Naive thymus-derived CD8-positive, alpha-beta T cell (primary cell): ENCODE measurements around the gene MGRN1. TPM values are rescaled to one million over a fixed set of nuclear protein-coding genes. Genes with fewer than 3 reads are reported as not detected.

Source experiments
- ATAC-seq, 2 donors: fragments of 150-1000 bp; cut with Tn5 transposase in 1 of 2; sonication (Bioruptor Pico), chemical (Tn5 transposase) in 1 of 2; 1 replicate in 1 of 2; 2 replicates in 1 of 2; pipeline ENCODE4 v1.10.0; 2021; ENCODE audit warnings: mild to moderate bottlenecking in 2 of 2, moderate library complexity in 2 of 2
- POLR2A ChIA-PET: fragments of 350-600 bp; sonication (Branson Sonifier 250); formaldehyde crosslinking; loops from one replicate; lab custom pipeline; 2021; ENCODE audit warnings: antibody characterized with exemption; lab: Charles Lee
- DNase-seq, 10 donors: peaks; one replicate each; pipeline versions ENCODE4 v3.0.0 to v3.0.0-alpha.2; 2020 to 2022
- H3K27ac Mint-ChIP-seq, 10 donors: one replicate each; pipeline ENCODE4 v1.8.0; 2020 to 2022; ENCODE audit warnings: mild to moderate bottlenecking in 10 of 10, mixed read lengths in 10 of 10, moderate library complexity in 4 of 10, inconsistent platforms in 1 of 10
- H3K27me3 Mint-ChIP-seq, 5 donors: one replicate each; pipeline ENCODE4 v1.8.0; 2021 to 2022; ENCODE audit warnings: mixed read lengths in 5 of 5
- H3K36me3 Mint-ChIP-seq, 3 donors: one replicate each; pipeline ENCODE4 v1.8.0; 2020 to 2022; ENCODE audit warnings: mixed read lengths in 3 of 3, mild to moderate bottlenecking in 2 of 3, inconsistent platforms in 1 of 3
- H3K4me1 Mint-ChIP-seq, 4 donors: one replicate each; pipeline ENCODE4 v1.8.0; 2021 to 2022; ENCODE audit warnings: mixed read lengths in 4 of 4
- H3K4me3 Mint-ChIP-seq, 10 donors: one replicate each; pipeline ENCODE4 v1.8.0; 2020 to 2022; ENCODE audit warnings: mild to moderate bottlenecking in 10 of 10, mixed read lengths in 10 of 10, moderate library complexity in 6 of 10, inconsistent platforms in 1 of 10
- H3K9me3 Mint-ChIP-seq, 9 donors: one replicate each; pipeline ENCODE4 v1.8.0; 2020 to 2022; ENCODE audit warnings: mixed read lengths in 9 of 9, mild to moderate bottlenecking in 3 of 9, inconsistent platforms in 1 of 9, moderate library complexity in 1 of 9
- polyA plus RNA-seq, 3 donors: library from polyadenylated mRNA; unstranded; fragments of 300-500 nt; fragmentation: Illumina TruSeq; gene quantifications; one replicate each; pipeline ENCODE4 v1.2.3, GENCODE V29; 2021
- total RNA-seq, 8 experiments: library from RNA in 2 of 8; stranded (reverse) in 2 of 8; gene quantifications; one replicate each; pipeline ENCODE4 v1.2.3 and lab custom pipeline; 2021 to 2026

MGRN1 gene
- total and polyA plus RNA-seq, 5 experiments from 2014 or later = 4.5 to 70.5 (median 5.8) TPM

GRCh38 chr16:4633910-4634635 is 9.4 kb downstream of the MGRN1 start:
- ATAC-seq (no peak), DNase-seq (no peak)
- Mint-ChIP-seq H3K27ac (peak overlapping the region in 1 of 10 donors; percentile 32), H3K36me3 (peaks cover 6 to 32% (median 12%) of the 10 kb centered on the region in 3 donors), H3K4me3 (no peak overlapping the region), H3K27me3 (no peaks in the 10 kb centered on the region), H3K9me3 (peaks cover 0 to 8% (median 0%) of the 10 kb centered on the region in 9 donors), H3K4me1 (peaks cover 6 to 26% (median 17%) of the 10 kb centered on the region in 4 donors)
- POLR2A ChIA-PET = interaction anchor here (1.6 kb wide), 1 partner anchor 10 kb away, joined by 3 read pairs; the partner anchor contains the start of gene MGRN1

GRCh38 chr16:4634768-4635167 is 10.1 kb downstream of the MGRN1 start:
- peaks cover 0 to 8% (median 0%) of the 10 kb centered on the region in 9 donors for H3K9me3 Mint-ChIP-seq
- H3K36me3 Mint-ChIP-seq = peaks cover 6 to 28% (median 8%) of the 10 kb centered on the region in 3 donors
- POLR2A ChIA-PET = interaction anchor here (0.6 kb wide), 1 partner anchor 15 kb away, joined by 5 read pairs; no protein-coding TSS in a partner anchor
- ATAC-seq = no peak
- peaks cover 5 to 29% (median 22%) of the 10 kb centered on the region in 4 donors for H3K4me1 Mint-ChIP-seq
- DNase-seq = no peak
- no peaks in the 10 kb centered on the region for H3K27me3 Mint-ChIP-seq
- peak overlapping the region in 1 of 10 donors; percentile 40 for H3K27ac Mint-ChIP-seq
- no peak overlapping the region for H3K4me3 Mint-ChIP-seq

GRCh38 chr16:4636196-4636595 is 11.6 kb downstream of the MGRN1 start:
- H3K27ac Mint-ChIP-seq = peak overlapping the region in 4 of 10 donors; percentile 14 to 68 (median 24)
- no peaks in the 10 kb centered on the region for H3K27me3 Mint-ChIP-seq
- no peak overlapping the region for H3K4me3 Mint-ChIP-seq
- H3K4me1 Mint-ChIP-seq = peaks cover 14 to 40% (median 33%) of the 10 kb centered on the region in 4 donors
- POLR2A ChIA-PET = interaction anchor here (0.7 kb wide), 1 partner anchor 25 kb away, joined by 3 read pairs; no protein-coding TSS in a partner anchor
- peaks cover 3 to 28% (median 5%) of the 10 kb centered on the region in 3 donors for H3K36me3 Mint-ChIP-seq
- no peak for ATAC-seq
- peaks cover 0 to 4% (median 0%) of the 10 kb centered on the region in 9 donors for H3K9me3 Mint-ChIP-seq
- DNase-seq = no peak

- no peak for ATAC-seq
- Mint-ChIP-seq H3K4me3 (no peak overlapping the region), H3K27ac (peak overlapping the region in 1 of 10 donors; percentile 13), H3K27me3 (no peaks in the 10 kb centered on the region), H3K36me3 (peaks cover 0 to 25% (median 0%) of the 10 kb centered on the region in 3 donors), H3K9me3 (no peaks in the 10 kb centered on the region), H3K4me1 (peaks cover 14 to 45% (median 35%) of the 10 kb centered on the region in 4 donors)
- POLR2A ChIA-PET = interaction anchor here (1.2 to 2.2 kb wide), 3 partner anchors 11 to 23 kb away, joined by 3 to 7 read pairs (median 5); partner anchors contain the start of gene UBALD1
- no peak for DNase-seq
Observed at GRCh38 chr16:4637501-4638166, 13.0 kb downstream of the MGRN1 start.

- Mint-ChIP-seq H3K9me3 (no peaks in the 10 kb centered on the region), H3K27me3 (no peaks in the 10 kb centered on the region), H3K4me1 (peaks cover 14 to 41% (median 35%) of the 10 kb centered on the region in 4 donors), H3K36me3 (peaks cover 0 to 26% (median 0%) of the 10 kb centered on the region in 3 donors), H3K27ac (peak overlapping the region in 9 of 10 donors; percentile 35 to 91 (median 81)), H3K4me3 (peak overlapping the region in 2 of 10 donors; percentile 31 to 65)
- DNase-seq (no peak), ATAC-seq (no peak)
- POLR2A ChIA-PET = interaction anchor here (0.8 kb wide), 1 partner anchor 23 kb away, joined by 3 read pairs; no protein-coding TSS in a partner anchor
Observed at GRCh38 chr16:4639899-4640509, 15.4 kb downstream of the MGRN1 start.

- POLR2A ChIA-PET = interaction anchor here (0.6 to 1.0 kb wide), 4 partner anchors 9 to 53 kb away, joined by 3 to 4 read pairs (median 3); partner anchors contain the start of gene NUDT16L1
- Mint-ChIP-seq H3K27ac (peak overlapping the region; percentile 61 to 91 (median 80)), H3K36me3 (peaks cover 0 to 29% (median 3%) of the 10 kb centered on the region in 3 donors), H3K4me3 (peak overlapping the region in 6 of 10 donors; percentile 36 to 72 (median 60)), H3K9me3 (no peaks in the 10 kb centered on the region), H3K4me1 (peaks cover 20 to 46% (median 41%) of the 10 kb centered on the region in 4 donors), H3K27me3 (no peaks in the 10 kb centered on the region)
- peak in 1 of 10 donors; percentile 10 for DNase-seq
- peak; percentile 47 to 87 for ATAC-seq
Observed at GRCh38 chr16:4640572-4641305, 16.1 kb downstream of the MGRN1 start.

- Mint-ChIP-seq H3K27ac (peak overlapping the region in 9 of 10 donors; percentile 61 to 91 (median 81)), H3K4me3 (peak overlapping the region in 6 of 10 donors; percentile 36 to 72 (median 60)), H3K4me1 (peaks cover 22 to 51% (median 42%) of the 10 kb centered on the region in 4 donors), H3K36me3 (peaks cover 0 to 26% (median 3%) of the 10 kb centered on the region in 3 donors), H3K9me3 (no peaks in the 10 kb centered on the region), H3K27me3 (no peaks in the 10 kb centered on the region)
- DNase-seq (no peak), ATAC-seq (peak in 1 of 2 donors; percentile 12)
- POLR2A ChIA-PET = interaction anchor here (0.6 to 1.0 kb wide), 3 partner anchors 10 to 90 kb away, joined by 3 to 6 read pairs (median 4); no protein-coding TSS in a partner anchor
Observed at GRCh38 chr16:4641306-4641687, 16.7 kb downstream of the MGRN1 start.

GRCh38 chr16:4641895-4642294 is 17.3 kb downstream of the MGRN1 start:
- H3K27me3 Mint-ChIP-seq = no peaks in the 10 kb centered on the region
- peaks cover 0 to 21% (median 3%) of the 10 kb centered on the region in 3 donors for H3K36me3 Mint-ChIP-seq
- H3K4me3 Mint-ChIP-seq = peak overlapping the region in 1 of 10 donors; percentile 34
- H3K27ac Mint-ChIP-seq = peak overlapping the region in 3 of 10 donors; percentile 34 to 67 (median 34)
- H3K9me3 Mint-ChIP-seq = no peaks in the 10 kb centered on the region
- peaks cover 22 to 54% (median 45%) of the 10 kb centered on the region in 4 donors for H3K4me1 Mint-ChIP-seq
- no peak for ATAC-seq
- no peak for DNase-seq
- POLR2A ChIA-PET = interaction anchor here (0.7 kb wide), 1 partner anchor 89 kb away, joined by 6 read pairs; no protein-coding TSS in a partner anchor

GRCh38 chr16:4646773-4647643 is 22.4 kb downstream of the MGRN1 start:
- peaks cover 27 to 47% (median 41%) of the 10 kb centered on the region in 4 donors for H3K4me1 Mint-ChIP-seq
- POLR2A ChIA-PET = interaction anchor here (0.6 to 1.2 kb wide), 2 partner anchors 17 to 34 kb away, joined by 3 to 8 read pairs; no protein-coding TSS in a partner anchor
- peak overlapping the region; percentile 66 to 91 (median 80) for H3K27ac Mint-ChIP-seq
- H3K27me3 Mint-ChIP-seq = no peaks in the 10 kb centered on the region
- peak overlapping the region in 5 of 10 donors; percentile 42 to 72 (median 49) for H3K4me3 Mint-ChIP-seq
- ATAC-seq (peak; percentile 65 to 71), DNase-seq (peak in 3 of 10 donors; percentile 27 to 37 (median 28))
- H3K36me3 Mint-ChIP-seq = peaks cover 0 to 28% (median 6%) of the 10 kb centered on the region in 3 donors
- H3K9me3 Mint-ChIP-seq = no peaks in the 10 kb centered on the region

- ATAC-seq (peak; percentile 3 to 13), DNase-seq (no peak)
- Mint-ChIP-seq H3K4me1 (peaks cover 27 to 47% (median 41%) of the 10 kb centered on the region in 4 donors), H3K36me3 (peaks cover 0 to 31% (median 6%) of the 10 kb centered on the region in 3 donors), H3K4me3 (peak overlapping the region in 4 of 10 donors; percentile 49 to 72 (median 60)), H3K27me3 (no peaks in the 10 kb centered on the region), H3K27ac (peak overlapping the region in 9 of 10 donors; percentile 66 to 91 (median 80)), H3K9me3 (no peaks in the 10 kb centered on the region)
- POLR2A ChIA-PET = interaction anchor here (1.2 kb wide), 1 partner anchor 33 kb away, joined by 3 read pairs; no protein-coding TSS in a partner anchor
Observed at GRCh38 chr16:4647644-4647980, 23.0 kb downstream of the MGRN1 start.
